IMR-90 (cell line): Measurements from ENCODE around the gene TSSC4. TPM values are rescaled to one million over a fixed set of nuclear protein-coding genes. Genes with fewer than 3 reads are reported as not detected.

Source experiments
- ATAC-seq: fragments of 200-7000 bp; cut with Tn5 transposase; 2 replicates; pipeline ENCODE4 v1.9.1; 2020; ENCODE audit warnings: low read depth, mild to moderate bottlenecking, moderate library complexity
- BruUV-seq: library from RNA; stranded (reverse); fragments of 400-500 nt; replicated peaks from 2 replicates; lab custom pipeline; 2021; lab: Mats Ljungman, UMichigan
- CTCF ChIA-PET: fragments of 300-600 bp; formaldehyde crosslinking; extraction: SDS; loops from one replicate; lab custom pipeline; 2021; ENCODE audit warnings: antibody characterized with exemption; lab: Yijun Ruan, JAX
- POLR2A ChIA-PET: fragments of 300-600 bp; sonication (Branson Sonifier 250); formaldehyde crosslinking; loops from one replicate; lab custom pipeline; 2022; ENCODE audit warnings: antibody characterized with exemption; ENCODE audit not compliant: unreplicated experiment; lab: Charles Lee
- DNase-seq: peaks from one replicate; pipeline ENCODE4 v3.0.0; 2013
- H2AFZ ChIP-seq: replicated peaks from 2 replicates; pipeline ENCODE3; 2013; ENCODE audit warnings: low read length, mild to moderate bottlenecking; ENCODE audit not compliant: poor library complexity
- H2AK5ac ChIP-seq: 2 replicates; pipeline ENCODE4 v1.6.1; 2013; ENCODE audit warnings: low read depth, low read length, inconsistent platforms
- H2AK9ac ChIP-seq: replicated peaks from 2 replicates; pipeline ENCODE3; 2013; ENCODE audit warnings: mild to moderate bottlenecking, low read depth, low read length, moderate library complexity; ENCODE audit not compliant: poor library complexity
- H2BK120ac ChIP-seq: 2 replicates; pipeline ENCODE4 v1.6.1; 2013; ENCODE audit warnings: low read depth, low read length, inconsistent platforms
- H2BK15ac ChIP-seq: 3 replicates; pipeline ENCODE4 v1.6.1; 2013; ENCODE audit warnings: low read depth, low read length, inconsistent platforms
- H2BK20ac ChIP-seq: 2 replicates; pipeline ENCODE4 v1.6.1; 2013; ENCODE audit warnings: low read depth, mild to moderate bottlenecking, inconsistent platforms, low read length, moderate library complexity
- H2BK5ac ChIP-seq: 2 replicates; pipeline ENCODE4 v1.6.1; 2013; ENCODE audit warnings: mild to moderate bottlenecking, low read depth, low read length, inconsistent platforms; ENCODE audit not compliant: poor library complexity, severe bottlenecking
- H3K14ac ChIP-seq: replicated peaks from 2 replicates; pipeline ENCODE4 v1.6.1; 2013; ENCODE audit warnings: low read depth, low read length, inconsistent platforms
- H3K18ac ChIP-seq: 2 replicates; pipeline ENCODE4 v1.6.1; 2013; ENCODE audit warnings: low read depth, low read length, control low read depth
- H3K23ac ChIP-seq: 2 replicates; pipeline ENCODE4 v1.6.1; 2013; ENCODE audit warnings: low read depth, low read length, inconsistent platforms
- H3K27ac ChIP-seq: 2 replicates; pipeline ENCODE4 v1.5.1; 2013; ENCODE audit warnings: mild to moderate bottlenecking, control low read depth, low read length; ENCODE audit not compliant: insufficient read depth
- H3K27me3 ChIP-seq: 2 replicates; pipeline ENCODE4 v1.6.1; 2013; ENCODE audit warnings: low read length; ENCODE audit not compliant: control insufficient read depth, insufficient read depth
- H3K36me3 ChIP-seq: 2 replicates; pipeline ENCODE4 v1.6.1; 2013; ENCODE audit warnings: low read length, mixed read lengths; ENCODE audit not compliant: control insufficient read depth, insufficient read depth
- H3K4ac ChIP-seq: 2 replicates; pipeline ENCODE4 v1.6.1; 2013; ENCODE audit warnings: low read depth, low read length, inconsistent platforms
- H3K4me1 ChIP-seq: 2 replicates; pipeline ENCODE4 v1.6.1; 2013; ENCODE audit warnings: low read length, mixed read lengths; ENCODE audit not compliant: control insufficient read depth, insufficient read depth
- H3K4me2 ChIP-seq: 2 replicates; pipeline ENCODE4 v1.6.1; 2013; ENCODE audit warnings: low read depth, mild to moderate bottlenecking, control low read depth, low read length, moderate library complexity
- H3K4me3 ChIP-seq: 2 replicates; pipeline ENCODE4 v1.5.1; 2013; ENCODE audit warnings: low read depth, mild to moderate bottlenecking, control low read depth, low read length, moderate library complexity; ENCODE audit not compliant: insufficient read depth
- H3K56ac ChIP-seq: 2 replicates; pipeline ENCODE4 v1.6.1; 2013; ENCODE audit warnings: low read length, inconsistent platforms; ENCODE audit not compliant: insufficient read depth; ENCODE audit errors: extremely low read depth
- H3K79me1 ChIP-seq, 2 experiments: 2 replicates each; pipeline ENCODE4 v1.6.1; 2013; ENCODE audit warnings: low read length in 2 of 2, inconsistent platforms in 1 of 2, low read depth in 1 of 2
- H3K9ac ChIP-seq: 2 replicates; pipeline ENCODE4 v1.6.1; 2013; ENCODE audit warnings: low read depth, low read length, control low read depth
- H3K9me1 ChIP-seq: 2 replicates; pipeline ENCODE4 v1.6.1; 2013; ENCODE audit warnings: low read length, inconsistent platforms; ENCODE audit not compliant: insufficient read depth
- H3K9me3 ChIP-seq: 2 replicates; pipeline ENCODE4 v1.6.1; 2013; ENCODE audit warnings: low read length; ENCODE audit not compliant: control insufficient read depth, insufficient read depth
- H4K20me1 ChIP-seq: 2 replicates; pipeline ENCODE4 v1.6.1; 2013; ENCODE audit warnings: low read length, inconsistent platforms; ENCODE audit not compliant: insufficient read depth
- H4K5ac ChIP-seq: 2 replicates; pipeline ENCODE4 v1.6.1; 2013; ENCODE audit warnings: mild to moderate bottlenecking, low read depth, low read length, control low read depth
- H4K8ac ChIP-seq, 2 experiments: 2 replicates each; pipeline ENCODE4 v1.6.1; 2013; ENCODE audit warnings: low read depth in 2 of 2, low read length in 2 of 2, control low read depth in 1 of 2, inconsistent platforms in 1 of 2
- H4K91ac ChIP-seq: 2 replicates; pipeline ENCODE4 v1.6.1; 2013; ENCODE audit warnings: low read depth, low read length, inconsistent platforms; ENCODE audit not compliant: insufficient read depth
- CHD1 ChIP-seq: IDR thresholded peaks from 2 replicates; pipeline ENCODE4 v1.6.1; 2012; ENCODE audit warnings: low read depth, low read length, improper control_type of control experiment
- CTCF ChIP-seq: conservative IDR thresholded peaks from 2 replicates; pipeline ENCODE4 v1.5.1; 2012; ENCODE audit warnings: mild to moderate bottlenecking, low read depth, low read length, improper control_type of control experiment
- ELK1 ChIP-seq: fragments of 150-350 bp; IDR thresholded peaks from 2 replicates; pipeline ENCODE4 v1.6.1; 2016; ENCODE audit warnings: low read depth, mild to moderate bottlenecking, low read length, moderate library complexity, borderline replicate concordance
- NFE2L2 ChIP-seq: fragments of 150-350 bp; IDR thresholded peaks from 2 replicates; pipeline ENCODE4 v1.6.1; 2016; ENCODE audit warnings: low read depth, mild to moderate bottlenecking, low read length
- POLR2A ChIP-seq: IDR thresholded peaks from 2 replicates; pipeline ENCODE4 v1.6.1; 2012; ENCODE audit warnings: mild to moderate bottlenecking, low read depth, low read length
- RAD21 ChIP-seq: IDR thresholded peaks from 2 replicates; pipeline ENCODE4 v1.6.1; 2012; ENCODE audit warnings: low read length, improper control_type of control experiment
- RFX5 ChIP-seq: IDR thresholded peaks from 2 replicates; pipeline ENCODE4 v1.8.0; 2012; ENCODE audit warnings: low read depth, mild to moderate bottlenecking, low read length, moderate library complexity
- SMC3 ChIP-seq: fragments of 150-350 bp; IDR thresholded peaks from 2 replicates; pipeline ENCODE4 v1.6.1; 2016; ENCODE audit warnings: low read depth, mild to moderate bottlenecking, antibody characterized with exemption, low read length, moderate library complexity
- WGBS, 2 experiments: methylation state at CpG; one replicate each; pipeline versions ENCODE4 v1.1.5 to v1.1.7; 2013; ENCODE audit warnings: missing lambda C conversion rate in 2 of 2; ENCODE audit not compliant: insufficient read length in 1 of 2; ENCODE audit errors: extremely low coverage in 2 of 2; 5-methylcytosine and 5-hydroxymethylcytosine counted together
- dilution Hi-C: fragments of 300-500 bp; cut with HindIII; formaldehyde crosslinking; loops from one replicate; pipeline ENCODE4 v1.14.3; 2018; ENCODE audit warnings: low sequenced_read_pairs; ENCODE audit not compliant: unreplicated experiment
- in situ Hi-C: fragments of 300-500 bp; cut with MboI; formaldehyde crosslinking; loops from 3 replicates; pipeline ENCODE4 v1.14.3; 2019; ENCODE audit warnings: low sequenced_read_pairs, inconsistent platforms, mixed read lengths
- intact Hi-C: fragments of 100-400 bp; cut with micrococcal nuclease; formaldehyde crosslinking; loops from 2 replicates; pipeline ENCODE4 v1.10.0; 2022
- polyA plus RNA-seq, 3 experiments: library from polyadenylated mRNA; depleted of rRNA; stranded (reverse); fragments of >200 nt; gene quantifications; 2 replicates each; pipeline ENCODE4 v1.2.3, GENCODE V29; 2012; ENCODE audit warnings: low replicate concordance in 1 of 3
- total RNA-seq: library from RNA; depleted of rRNA; stranded (reverse); fragments of >200 nt; gene quantifications from 2 replicates; pipeline ENCODE4 v1.2.3, GENCODE V29; 2012

TSSC4 gene
- total and polyA plus RNA-seq, 2 of the 4 experiments (the other 2 are of a cell fraction): 34.9 to 40.0 TPM

- Histone ChIP-seq H3K18ac (no peak overlapping the region), H3K14ac (no peak overlapping the region), H4K5ac (no peak overlapping the region), H4K20me1 (no peaks in the 10 kb centered on the region), H2AK5ac (no peak overlapping the region), H2BK120ac (no peak overlapping the region), H3K4ac (no peak overlapping the region), H4K8ac (no peak overlapping the region), H2BK5ac (no peak overlapping the region), H2AFZ (no peak overlapping the region), H3K27ac (no peak overlapping the region), H3K36me3 (no peaks in the 10 kb centered on the region), H4K91ac (no peak overlapping the region), H3K9ac (no peak overlapping the region), H3K4me2 (no peak overlapping the region), H3K56ac (no peak overlapping the region), H3K9me1 (no peaks in the 10 kb centered on the region), H3K79me1 (no peaks in the 10 kb centered on the region), H3K4me1 (no peaks in the 10 kb centered on the region), H3K9me3 (no peaks in the 10 kb centered on the region), H2BK20ac (no peak overlapping the region), H3K4me3 (no peak overlapping the region), H2BK15ac (no peak overlapping the region), H3K23ac (no peak overlapping the region), H3K27me3 (peaks cover 15% of the 10 kb centered on the region), H2AK9ac (no peak overlapping the region)
- dilution Hi-C loops (no loop called here), intact Hi-C loops (no loop called here), in situ Hi-C loops (loop anchor here (10.0 kb wide), 1 partner anchor 81 kb away; no protein-coding TSS in a partner anchor)
- ATAC-seq: no peak
- no TSS peak for BruUV-seq
- no peak for TF ChIP-seq SMC3
- no peak for TF ChIP-seq RAD21
- no peak for TF ChIP-seq CTCF
- TF ChIP-seq CHD1: no peak
- no peak for TF ChIP-seq NFE2L2
- TF ChIP-seq RFX5: no peak
- no peak for TF ChIP-seq ELK1
- TF ChIP-seq POLR2A: no peak
- CTCF ChIA-PET: no interaction called here
- POLR2A ChIA-PET: no interaction called here
- 80% methylated on average over 11 of the region's 22 CpGs; no CpG with 5 or more reads in 1 of the 2 experiments for WGBS, 2 experiments
- DNase-seq: no peak
Measured at GRCh38 chr11:2433106-2433925, 32.8 kb downstream of the TSSC4 start.
